Loucy (cell line): ENCODE data around the gene INS.

ENCODE experiments used
- H2AFZ ChIP-seq: fragments of 200-600 bp; sonication (generic); 2 replicates; pipeline ENCODE4 v1.6.0; 2016; ENCODE audit warnings: antibody characterized with exemption, mild to moderate bottlenecking, low read length, moderate library complexity
- H3F3A ChIP-seq: fragments of 200-600 bp; 2 replicates; pipeline ENCODE4 v1.6.0; 2016; ENCODE audit warnings: antibody characterized with exemption, low read depth, mild to moderate bottlenecking
- H3K27me3 ChIP-seq: fragments of 200-600 bp; sonication (generic); 2 replicates; pipeline ENCODE4 v1.6.1; 2014; ENCODE audit warnings: low read length, mild to moderate bottlenecking; ENCODE audit not compliant: insufficient read depth, poor library complexity, severe bottlenecking
- H3K36me3 ChIP-seq: fragments of 200-600 bp; sonication (generic); 2 replicates; pipeline ENCODE4 v1.6.1; 2016; ENCODE audit warnings: low read length; ENCODE audit not compliant: insufficient read depth
- H3K4me1 ChIP-seq: fragments of 200-600 bp; sonication (generic); 2 replicates; pipeline ENCODE4 v1.5.1; 2014; ENCODE audit warnings: low read length, mild to moderate bottlenecking; ENCODE audit not compliant: insufficient read depth, poor library complexity, severe bottlenecking
- H3K4me2 ChIP-seq: fragments of 200-600 bp; sonication (generic); 2 replicates; pipeline ENCODE4 v1.6.0; 2014; ENCODE audit warnings: antibody characterized with exemption, low read length, low read depth, mild to moderate bottlenecking; ENCODE audit not compliant: poor library complexity, severe bottlenecking
- H3K4me3 ChIP-seq: fragments of 200-600 bp; sonication (generic); 2 replicates; pipeline ENCODE4 v1.5.1; 2014; ENCODE audit warnings: low read length, mild to moderate bottlenecking, mixed read lengths; ENCODE audit not compliant: poor library complexity, severe bottlenecking
- H3K79me2 ChIP-seq: fragments of 200-600 bp; sonication (generic); 2 replicates; pipeline ENCODE4 v1.6.1; 2014; ENCODE audit warnings: low read length; ENCODE audit not compliant: insufficient read depth
- H3K9ac ChIP-seq: fragments of 200-600 bp; sonication (generic); 2 replicates; pipeline ENCODE4 v1.6.0; 2014; ENCODE audit warnings: mild to moderate bottlenecking, low read depth, low read length, moderate library complexity; ENCODE audit not compliant: poor library complexity, severe bottlenecking
- H3K9me2 ChIP-seq: fragments of 200-600 bp; sonication (generic); replicated peaks from 2 replicates; pipeline ENCODE4 v1.6.1; 2016; ENCODE audit warnings: low read depth, low read length, mixed read lengths
- H3K9me3 ChIP-seq: fragments of 200-600 bp; sonication (generic); 2 replicates; pipeline ENCODE4 v1.6.1; 2014; ENCODE audit warnings: mild to moderate bottlenecking, antibody characterized with exemption, low read length, low read depth; ENCODE audit not compliant: insufficient read depth
- H4K20me1 ChIP-seq: fragments of 200-600 bp; sonication (generic); 2 replicates; pipeline ENCODE4 v1.6.0; 2014; ENCODE audit warnings: antibody characterized with exemption, low read length, mild to moderate bottlenecking; ENCODE audit not compliant: insufficient read depth, poor library complexity, severe bottlenecking
- CTCF ChIP-seq: fragments of 200-600 bp; sonication (generic); conservative IDR thresholded peaks from 2 replicates; pipeline ENCODE4 v1.5.1; 2014; ENCODE audit warnings: mild to moderate bottlenecking, antibody characterized with exemption, low read length
- EZH2phosphoT487 ChIP-seq: fragments of 200-600 bp; IDR thresholded peaks from 2 replicates; pipeline ENCODE4 v1.6.1; 2018; ENCODE audit warnings: antibody characterized with exemption, mild to moderate bottlenecking, moderate library complexity, borderline replicate concordance

INS gene

DNA sequence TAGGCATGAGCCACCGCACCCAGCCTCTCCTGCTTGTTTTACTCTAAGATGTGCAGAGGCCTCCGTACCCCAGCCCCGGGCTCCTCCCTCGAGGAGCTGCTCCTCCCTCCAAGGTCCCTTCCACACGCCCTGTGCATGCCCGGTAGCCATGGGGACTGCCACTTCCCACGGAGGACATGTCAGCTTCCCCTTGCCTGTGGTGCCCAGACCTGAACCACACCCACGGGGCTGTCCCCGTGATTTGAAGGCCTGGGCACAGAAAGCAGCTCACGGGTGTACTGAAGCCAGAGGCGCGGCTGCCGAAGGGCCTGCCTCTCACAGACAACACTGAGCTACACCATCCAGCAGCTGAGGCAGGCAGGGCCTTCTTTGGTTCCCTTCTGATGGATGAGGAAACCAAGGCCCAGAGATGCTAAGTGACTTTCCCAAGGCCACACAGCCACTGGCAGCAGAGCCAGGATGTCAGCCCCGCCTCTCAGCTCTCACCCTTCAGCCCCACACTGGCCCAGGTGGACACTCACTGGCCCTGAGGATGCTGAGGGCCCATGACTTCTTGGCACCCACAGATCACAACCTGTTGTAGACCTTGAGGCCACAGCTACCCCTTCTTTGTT, 7.3 kb downstream of the INS start:
- H3K9ac ChIP-seq, result no peak overlapping the region
- H2AFZ ChIP-seq, result no peak overlapping the region
- H3K36me3 ChIP-seq, result no peaks in the 10 kb centered on the region
- no peaks in the 10 kb centered on the region for H3K9me2 ChIP-seq
- no peak overlapping the region for H3K4me2 ChIP-seq
- no peaks in the 10 kb centered on the region for H3K79me2 ChIP-seq
- no peaks in the 10 kb centered on the region for H3K27me3 ChIP-seq
- H4K20me1 ChIP-seq, result no peaks in the 10 kb centered on the region
- H3K4me3 ChIP-seq, result no peak overlapping the region
- H3K4me1 ChIP-seq, result no peaks in the 10 kb centered on the region
- H3K9me3 ChIP-seq, result no peaks in the 10 kb centered on the region
- H3F3A ChIP-seq, result no peaks in the 10 kb centered on the region
- TF ChIP-seq CTCF (no peak), EZH2phosphoT487 (no peak)

- Histone ChIP-seq H3K27me3 (no peaks in the 10 kb centered on the region), H3K79me2 (no peaks in the 10 kb centered on the region), H3K4me2 (peak overlapping the region; percentile 49), H3K9me2 (no peaks in the 10 kb centered on the region), H3K4me3 (no peak overlapping the region), H3K9ac (peak overlapping the region; percentile 22), H3K36me3 (no peaks in the 10 kb centered on the region), H3K4me1 (no peaks in the 10 kb centered on the region), H4K20me1 (no peaks in the 10 kb centered on the region), H2AFZ (no peak overlapping the region; the same call in 1 of the 2 replicates), H3K9me3 (no peaks in the 10 kb centered on the region), H3F3A (no peaks in the 10 kb centered on the region)
- TF ChIP-seq EZH2phosphoT487 (no peak), CTCF (peak; percentile 67)
Measured at GRCh38 chr11:2151500-2152257, 9.3 kb downstream of the INS start.

DNA sequence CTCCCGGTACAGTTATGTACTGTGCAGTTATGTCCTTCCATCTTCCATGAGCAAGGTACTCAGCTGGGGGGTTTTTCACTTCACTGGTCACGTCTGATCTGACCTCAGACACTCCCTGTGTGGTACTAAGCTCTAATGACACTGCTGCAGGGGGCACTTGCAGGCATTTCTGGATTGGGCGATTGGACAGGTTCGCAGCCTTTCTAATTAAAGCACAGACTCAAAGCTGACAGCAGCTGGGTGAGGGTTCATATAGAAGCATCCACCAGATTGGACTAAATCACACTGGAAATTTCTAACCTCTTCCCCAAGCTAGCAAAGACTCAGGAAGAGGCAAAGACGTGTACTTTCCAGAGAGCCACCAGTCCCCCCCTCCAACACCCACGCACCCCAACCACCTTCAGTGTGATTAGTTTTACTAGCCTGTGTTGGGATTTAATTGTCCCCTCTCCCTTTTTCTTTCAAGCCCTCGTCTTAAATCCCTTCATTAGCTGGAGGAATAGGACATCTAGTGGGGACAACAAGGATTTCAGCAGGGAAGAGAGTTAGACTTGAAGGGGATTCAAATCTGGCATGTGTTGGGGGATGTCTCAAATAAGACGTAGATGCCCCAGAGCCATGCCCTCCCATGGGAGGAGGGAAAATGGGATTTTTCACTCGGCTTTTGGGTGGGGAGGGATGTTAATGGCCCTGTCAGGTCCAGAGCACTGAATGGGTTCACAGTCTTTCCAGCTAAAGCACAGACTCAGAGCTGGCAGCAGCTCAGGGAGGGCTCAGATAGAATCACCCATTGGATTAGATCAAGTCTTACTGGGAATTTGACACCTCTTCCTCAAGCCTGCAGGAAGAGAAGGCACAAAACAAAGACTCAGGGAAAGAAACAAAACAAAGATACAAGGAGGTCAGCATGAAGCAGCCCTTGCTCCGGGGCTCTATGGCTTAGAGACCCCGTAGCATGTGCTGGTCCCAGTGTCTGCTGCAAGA, 10.9 kb downstream of the INS start:
- no peaks in the 10 kb centered on the region for H3K79me2 ChIP-seq
- H3F3A ChIP-seq, result no peaks in the 10 kb centered on the region
- TF ChIP-seq EZH2phosphoT487 (no peak), CTCF (peak; percentile 58)
- no peaks in the 10 kb centered on the region for H3K27me3 ChIP-seq
- H3K36me3 ChIP-seq, result no peaks in the 10 kb centered on the region
- no peaks in the 10 kb centered on the region for H3K9me2 ChIP-seq
- H4K20me1 ChIP-seq, result no peaks in the 10 kb centered on the region
- no peak overlapping the region for H2AFZ ChIP-seq
- H3K4me2 ChIP-seq, result no peak overlapping the region
- H3K9ac ChIP-seq, result no peak overlapping the region
- H3K4me3 ChIP-seq, result no peak overlapping the region
- H3K9me3 ChIP-seq, result no peaks in the 10 kb centered on the region
- H3K4me1 ChIP-seq, result no peaks in the 10 kb centered on the region
